ENCODE results near the gene GRID1.
"Not testable (repeated sequence)": the region's sequence is repeated elsewhere in the genome, so short reads cannot be mapped to it uniquely, and the experiment has no call there.

Gene GRID1

GRCh38 chr10:86102451-86102850 lies 264.1 kb downstream of the GRID1 start:
- Histone ChIP-seq H3K27ac (no peak overlapping the region), H3K4me3 (ENCODE audit: low read depth in 1 of 2, low read length in 1 of 2) (no peak overlapping the region), H3K9me3 (no peaks in the 10 kb centered on the region), H3K36me3 (no peaks in the 10 kb centered on the region), H3K4me1 (ENCODE audit: control insufficient read depth in 1 of 2, insufficient read depth in 1 of 2, low read depth in 1 of 2, low read length in 1 of 2) (no peaks in the 10 kb centered on the region), H3K27me3 (no peaks in the 10 kb centered on the region)
- TF ChIP-seq CTCF (IDR thresholded peaks at IDR 0.05), result no peak

- no peak for TF ChIP-seq CTCF (IDR thresholded peaks at IDR 0.05)
- Histone ChIP-seq H3K9me3 (no peaks in the 10 kb centered on the region), H3K36me3 (no peaks in the 10 kb centered on the region), H3K4me1 (ENCODE audit: control insufficient read depth in 1 of 2, insufficient read depth in 1 of 2, low read depth in 1 of 2, low read length in 1 of 2) (no peaks in the 10 kb centered on the region), H3K27ac (no peak overlapping the region), H3K27me3 (no peaks in the 10 kb centered on the region), H3K4me3 (ENCODE audit: low read depth in 1 of 2, low read length in 1 of 2) (no peak overlapping the region)
These were observed 264.6 kb downstream of the GRID1 start for GRCh38 chr10:86102031-86102430.

GRCh38 chr10:86100581-86101061 lies 266.0 kb downstream of the GRID1 start:
- no peak for TF ChIP-seq CTCF (IDR thresholded peaks at IDR 0.05)
- H3K4me1 ChIP-seq (ENCODE audit: control insufficient read depth in 1 of 2, insufficient read depth in 1 of 2, low read depth in 1 of 2, low read length in 1 of 2), result no peaks in the 10 kb centered on the region
- H3K4me3 ChIP-seq (ENCODE audit: low read depth in 1 of 2, low read length in 1 of 2), result no peak overlapping the region
- H3K9me3 ChIP-seq, result no peaks in the 10 kb centered on the region
- no peaks in the 10 kb centered on the region for H3K36me3 ChIP-seq
- no peak overlapping the region for H3K27ac ChIP-seq
- H3K27me3 ChIP-seq, result no peaks in the 10 kb centered on the region

GRCh38 chr10:86099542-86100334 lies 266.9 kb downstream of the GRID1 start:
- H3K9me3 ChIP-seq, result no peaks in the 10 kb centered on the region
- no peaks in the 10 kb centered on the region for H3K4me1 ChIP-seq (ENCODE audit: control insufficient read depth in 1 of 2, insufficient read depth in 1 of 2, low read depth in 1 of 2, low read length in 1 of 2)
- H3K27me3 ChIP-seq, result no peaks in the 10 kb centered on the region
- H3K27ac ChIP-seq, result no peak overlapping the region
- H3K36me3 ChIP-seq, result no peaks in the 10 kb centered on the region
- no peak for TF ChIP-seq CTCF (IDR thresholded peaks at IDR 0.05)
- H3K4me3 ChIP-seq (ENCODE audit: low read depth in 1 of 2, low read length in 1 of 2), result no peak overlapping the region

GRCh38 chr10:86098187-86098881 lies 268.3 kb downstream of the GRID1 start:
- H3K27me3 ChIP-seq, result no peaks in the 10 kb centered on the region
- no peaks in the 10 kb centered on the region for H3K36me3 ChIP-seq
- no peaks in the 10 kb centered on the region for H3K9me3 ChIP-seq
- H3K4me3 ChIP-seq (ENCODE audit: low read depth in 1 of 2, low read length in 1 of 2), result no peak overlapping the region
- TF ChIP-seq CTCF (IDR thresholded peaks at IDR 0.05), result no peak
- H3K27ac ChIP-seq, result no peak overlapping the region
- no peaks in the 10 kb centered on the region for H3K4me1 ChIP-seq (ENCODE audit: control insufficient read depth in 1 of 2, insufficient read depth in 1 of 2, low read depth in 1 of 2, low read length in 1 of 2)

GRCh38 chr10:86095061-86095460 lies 271.5 kb downstream of the GRID1 start:
- H3K4me1 ChIP-seq (ENCODE audit: control insufficient read depth in 1 of 2, insufficient read depth in 1 of 2, low read depth in 1 of 2, low read length in 1 of 2); H3K9me3 ChIP-seq; H3K27me3 ChIP-seq; H3K4me3 ChIP-seq (ENCODE audit: low read depth in 1 of 2, low read length in 1 of 2); H3K27ac ChIP-seq; H3K36me3 ChIP-seq: not testable (repeated sequence)

- H3K36me3 ChIP-seq; H3K4me1 ChIP-seq (ENCODE audit: control insufficient read depth in 1 of 2, insufficient read depth in 1 of 2, low read depth in 1 of 2, low read length in 1 of 2); H3K27me3 ChIP-seq; H3K9me3 ChIP-seq; H3K4me3 ChIP-seq (ENCODE audit: low read depth in 1 of 2, low read length in 1 of 2); H3K27ac ChIP-seq: not testable (repeated sequence)
These were observed 274.3 kb downstream of the GRID1 start for GRCh38 chr10:86092311-86092710.
